GM12878 (cell line): ENCODE results near the gene SCRN2. TPM values are rescaled to one million over a fixed set of nuclear protein-coding genes. Genes with fewer than 3 reads are reported as not detected.

Experiments
- BACH1 ChIP-seq: fragments of 450-650 bp; IDR thresholded peaks from 2 replicates; pipeline ENCODE4 v1.6.1; 2017; ENCODE audit warnings: mild to moderate bottlenecking, borderline replicate concordance
- BMI1 ChIP-seq: fragments of 450-650 bp; IDR thresholded peaks from 2 replicates; pipeline ENCODE4 v1.6.1; 2016; ENCODE audit warnings: mild to moderate bottlenecking, moderate library complexity, borderline replicate concordance
- CTCF ChIP-seq, 3 experiments: IDR thresholded peaks in 2 of 3; conservative IDR thresholded peaks in 1 of 3; 2 replicates each; pipeline ENCODE4 v1.5.1; 2011; ENCODE audit warnings: low read depth in 3 of 3, low read length in 3 of 3, mild to moderate bottlenecking in 3 of 3, control low read depth in 2 of 3, moderate library complexity in 2 of 3, inconsistent platforms in 1 of 3, mixed read lengths in 1 of 3; ENCODE audit not compliant: control insufficient read depth in 2 of 3, insufficient read depth in 1 of 3; ENCODE audit errors: extremely low read depth in 1 of 3
- EGR1 ChIP-seq, 2 experiments: IDR thresholded peaks; 1 replicate in 1 of 2; 2 replicates in 1 of 2; pipeline ENCODE4 v1.6.1; 2011 to 2012; ENCODE audit warnings: low read depth in 2 of 2, low read length in 2 of 2, borderline replicate concordance in 1 of 2, mild to moderate bottlenecking in 1 of 2, moderate library complexity in 1 of 2
- FOS ChIP-seq: IDR thresholded peaks from 3 replicates; pipeline ENCODE4 v1.6.1; 2011; ENCODE audit warnings: borderline replicate concordance; ENCODE audit not compliant: insufficient read length; ENCODE audit errors: extremely low read depth
- HCFC1 ChIP-seq: fragments of 150-350 bp; IDR thresholded peaks from 2 replicates; pipeline ENCODE4 v1.6.1; 2014; ENCODE audit warnings: low read length
- IKZF1 ChIP-seq: fragments of 450-650 bp; conservative IDR thresholded peaks from 2 replicates; pipeline ENCODE4 v1.6.1; 2017; ENCODE audit warnings: antibody characterized with exemption, mild to moderate bottlenecking
- IKZF2 ChIP-seq, 2 experiments: fragments of 450-650 bp; IDR thresholded peaks; 2 replicates each; pipeline ENCODE4 v1.6.1; 2017; ENCODE audit warnings: mild to moderate bottlenecking in 2 of 2, moderate library complexity in 2 of 2
- KDM1A ChIP-seq: fragments of 200-600 bp; sonication (generic); IDR thresholded peaks from 2 replicates; pipeline ENCODE4 v1.6.1; 2016; ENCODE audit warnings: borderline replicate concordance
- MLLT1 ChIP-seq: fragments of 450-650 bp; IDR thresholded peaks from 2 replicates; pipeline ENCODE4 v1.6.1; 2016; ENCODE audit warnings: mild to moderate bottlenecking
- NBN ChIP-seq: fragments of 450-650 bp; IDR thresholded peaks from 2 replicates; pipeline ENCODE4 v1.6.1; 2016
- NR2C1 ChIP-seq: fragments of 450-650 bp; IDR thresholded peaks from 2 replicates; pipeline ENCODE4 v1.6.1; 2017; ENCODE audit warnings: antibody characterized with exemption, mild to moderate bottlenecking, moderate library complexity
- POLR2AphosphoS5 ChIP-seq: IDR thresholded peaks from 2 replicates; pipeline ENCODE4 v1.6.1; 2011; ENCODE audit warnings: mild to moderate bottlenecking, low read length, inconsistent platforms
- RAD21 ChIP-seq: IDR thresholded peaks from 2 replicates; pipeline ENCODE4 v1.6.1; 2011; ENCODE audit warnings: mild to moderate bottlenecking, low read depth, low read length, moderate library complexity; ENCODE audit not compliant: insufficient read depth
- RBBP5 ChIP-seq: fragments of 200-600 bp; sonication (generic); conservative IDR thresholded peaks from 2 replicates; pipeline ENCODE4 v1.6.1; 2016
- RELA ChIP-seq: fragments of 450-650 bp; IDR thresholded peaks from 2 replicates; pipeline ENCODE4 v1.8.0; 2014; ENCODE audit warnings: borderline replicate concordance; ENCODE audit not compliant: partially characterized antibody
- SIN3A ChIP-seq: IDR thresholded peaks from 2 replicates; pipeline ENCODE4 v1.6.1; 2012; ENCODE audit warnings: low read depth, low read length, improper control_type of control experiment
- SRF ChIP-seq, 2 experiments: IDR thresholded peaks; 2 replicates each; pipeline ENCODE4 v1.6.1; 2011; ENCODE audit warnings: low read depth in 2 of 2, low read length in 2 of 2, mild to moderate bottlenecking in 1 of 2, moderate library complexity in 1 of 2
- TCF7 ChIP-seq: IDR thresholded peaks from 2 replicates; pipeline ENCODE4 v1.6.1; 2014; ENCODE audit warnings: antibody characterized with exemption, borderline replicate concordance
- ZBED1 ChIP-seq: IDR thresholded peaks from 2 replicates; pipeline ENCODE4 v1.6.1; 2016; ENCODE audit warnings: borderline replicate concordance
- polyA plus RNA-seq, 11 experiments: library from polyadenylated mRNA; depleted of rRNA in 4 of 11; unstranded in 6 of 11; stranded (reverse) in 5 of 11; fragments of >200 nt; fragmentation: Nextera tagmentation in 4 of 11; fragmentation: Illumina TruSeq in 1 of 11; extraction: Ambion mirVana in 4 of 11; extraction: Trizol in 1 of 11; gene quantifications; 1 replicate in 1 of 11; 2 replicates in 10 of 11; pipeline versions ENCODE4 v1.2.1 to v1.2.3, GENCODE V29; 2011 to 2016; ENCODE audit warnings: inconsistent platforms in 2 of 11, missing spikeins in 2 of 11, low read depth in 1 of 11
- total RNA-seq, 4 experiments: library from RNA; depleted of rRNA in 3 of 4; stranded (reverse); fragments of >200 nt in 3 of 4; fragmentation: Illumina TruSeq in 1 of 4; extraction: Trizol in 1 of 4; gene quantifications; 2 replicates each; pipeline versions ENCODE4 v1.2.1 to v1.2.3, GENCODE V29; 2013 to 2021
- TF ChIP-seq, protein P1 (sequence below): fragments of 450-650 bp; IDR thresholded peaks from 2 replicates; pipeline ENCODE4 v1.6.1; 2017; ENCODE audit warnings: low read depth, mild to moderate bottlenecking, moderate library complexity
- TF ChIP-seq, protein P2 (sequence below): IDR thresholded peaks from 2 replicates; pipeline ENCODE4 v1.6.1; 2012; ENCODE audit warnings: low read length, inconsistent platforms

Gene SCRN2
- total and polyA plus RNA-seq, 10 of the 15 experiments (the other 5 are each of a cell fraction or from before 2014, with no cell fraction given) = 0.34 to 33.3 (median 20.1) TPM

- TF ChIP-seq CTCF (IDR thresholded peaks at IDR 0.05 in 2 of 3, conservative IDR thresholded peaks at IDR 0.05 in 1 of 3; ENCODE audit: control insufficient read depth in 2 of 3, extremely low read depth in 1 of 3, insufficient read depth in 1 of 3, low read depth in 3 of 3, low read length in 3 of 3) (no peak), SIN3A (no peak), RAD21 (no peak), RELA (no peak), NBN (no peak), SRF (IDR thresholded peaks at IDR 0.05; ENCODE audit: low read depth in 2 of 2, low read length in 2 of 2) (no peak), IKZF1 (0 out of 2 replicates have a peak, but pooled peaks have one; percentile 35), ZBED1 (no peak), HCFC1 (no peak), NR2C1 (no peak), FOS (no peak), KDM1A (no peak), IKZF2 (IDR thresholded peaks at IDR 0.05) (no peak), TCF7 (no peak), BACH1 (no peak), POLR2AphosphoS5 (no peak), RBBP5 (no peak), EGR1 (IDR thresholded peaks at IDR 0.05; ENCODE audit: borderline replicate concordance in 1 of 2, low read depth in 2 of 2, low read length in 2 of 2) (peak; percentile 38 to 92), BMI1 (peak; percentile 94), MLLT1 (0 out of 2 replicates have a peak, but pooled peaks have one; percentile 16)
- TF ChIP-seq, protein P1, sequence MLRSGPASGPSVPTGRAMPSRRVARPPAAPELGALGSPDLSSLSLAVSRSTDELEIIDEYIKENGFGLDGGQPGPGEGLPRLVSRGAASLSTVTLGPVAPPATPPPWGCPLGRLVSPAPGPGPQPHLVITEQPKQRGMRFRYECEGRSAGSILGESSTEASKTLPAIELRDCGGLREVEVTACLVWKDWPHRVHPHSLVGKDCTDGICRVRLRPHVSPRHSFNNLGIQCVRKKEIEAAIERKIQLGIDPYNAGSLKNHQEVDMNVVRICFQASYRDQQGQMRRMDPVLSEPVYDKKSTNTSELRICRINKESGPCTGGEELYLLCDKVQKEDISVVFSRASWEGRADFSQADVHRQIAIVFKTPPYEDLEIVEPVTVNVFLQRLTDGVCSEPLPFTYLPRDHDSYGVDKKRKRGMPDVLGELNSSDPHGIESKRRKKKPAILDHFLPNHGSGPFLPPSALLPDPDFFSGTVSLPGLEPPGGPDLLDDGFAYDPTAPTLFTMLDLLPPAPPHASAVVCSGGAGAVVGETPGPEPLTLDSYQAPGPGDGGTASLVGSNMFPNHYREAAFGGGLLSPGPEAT = 0 out of 2 replicates have a peak, but pooled peaks have one; percentile 32
- TF ChIP-seq, protein P2, sequence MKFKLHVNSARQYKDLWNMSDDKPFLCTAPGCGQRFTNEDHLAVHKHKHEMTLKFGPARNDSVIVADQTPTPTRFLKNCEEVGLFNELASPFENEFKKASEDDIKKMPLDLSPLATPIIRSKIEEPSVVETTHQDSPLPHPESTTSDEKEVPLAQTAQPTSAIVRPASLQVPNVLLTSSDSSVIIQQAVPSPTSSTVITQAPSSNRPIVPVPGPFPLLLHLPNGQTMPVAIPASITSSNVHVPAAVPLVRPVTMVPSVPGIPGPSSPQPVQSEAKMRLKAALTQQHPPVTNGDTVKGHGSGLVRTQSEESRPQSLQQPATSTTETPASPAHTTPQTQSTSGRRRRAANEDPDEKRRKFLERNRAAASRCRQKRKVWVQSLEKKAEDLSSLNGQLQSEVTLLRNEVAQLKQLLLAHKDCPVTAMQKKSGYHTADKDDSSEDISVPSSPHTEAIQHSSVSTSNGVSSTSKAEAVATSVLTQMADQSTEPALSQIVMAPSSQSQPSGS = no peak
Observed at GRCh38 chr17:47852113-47852949, 11.3 kb upstream of the SCRN2 start (continued).
